ENCODE measurements around the gene SLC45A3. TPM values are rescaled to one million over a fixed set of nuclear protein-coding genes. Genes with fewer than 3 reads are reported as not detected.

SLC45A3 gene
- total and polyA plus RNA-seq, 2 of the 8 experiments (the other 6 are each of a cell fraction or from before 2014, with no cell fraction given), result 13.0 to 14.3 TPM

GRCh38 chr1:205714190-205714905, 34.0 kb upstream of the SLC45A3 start:
- DNase-seq (ENCODE audit: low read depth in 1 of 2, low spot score in 2 of 2), result no peak
- Histone ChIP-seq H4K8ac (ENCODE audit: extremely low read depth, insufficient read depth, low read length) (no peak overlapping the region), H3K36me3 (ENCODE audit: control insufficient read depth in 2 of 4, insufficient read depth in 4 of 4, low read length in 3 of 4) (peaks cover 9 to 43% (median 36%) of the 10 kb centered on the region in 4 experiments), H4K20me1 (replicated peaks in 1 of 2; ENCODE audit: control insufficient read depth in 1 of 2, insufficient read depth in 2 of 2, low read length in 2 of 2) (peaks cover 2 to 10% of the 10 kb centered on the region in 2 experiments), H3K23ac (ENCODE audit: insufficient read length) (no peak overlapping the region), H3K18ac (ENCODE audit: extremely low read depth, low read length) (no peak overlapping the region), H3K79me1 (ENCODE audit: low read depth, low read length) (no peaks in the 10 kb centered on the region), H2AK5ac (ENCODE audit: low read depth, low read length) (no peak overlapping the region), H3K27me3 (replicated peaks in 1 of 4; ENCODE audit: control insufficient read depth in 3 of 4, extremely low read depth in 1 of 4, insufficient read depth in 3 of 4, low read length in 3 of 4) (no peaks in the 10 kb centered on the region), H3K14ac (ENCODE audit: insufficient read length) (no peak overlapping the region), H2BK12ac (ENCODE audit: low read depth, low read length) (no peak overlapping the region), H3K56ac (replicated peaks; ENCODE audit: insufficient read length, low read depth, low read length) (no peak overlapping the region), H3K23me2 (ENCODE audit: low read depth, low read length) (no peaks in the 10 kb centered on the region), H3K9ac (replicated peaks in 1 of 4; ENCODE audit: extremely low read depth in 1 of 4, low read depth in 3 of 4, low read length in 3 of 4) (no peak overlapping the region), H3K4ac (replicated peaks; ENCODE audit: insufficient read length, low read depth, low read length) (no peak overlapping the region), H3K9me3 (ENCODE audit: insufficient read depth in 2 of 2, low read depth in 1 of 2, low read length in 1 of 2) (no peaks in the 10 kb centered on the region), H4K5ac (ENCODE audit: insufficient read length, low read depth, low read length) (no peak overlapping the region), H2AFZ (ENCODE audit: low read length) (no peak overlapping the region), H3K4me1 (replicated peaks in 1 of 4; ENCODE audit: control insufficient read depth in 3 of 4, insufficient read depth in 4 of 4, low read length in 3 of 4) (peaks cover 0 to 3% (median 1%) of the 10 kb centered on the region in 4 experiments; a peak in 3 of 7 replicates), H2BK15ac (ENCODE audit: low read length) (no peak overlapping the region), H4K91ac (replicated peaks; ENCODE audit: insufficient read length, low read length) (no peak overlapping the region), H3K27ac (ENCODE audit: low read depth, low read length) (no peak overlapping the region), H2BK20ac (ENCODE audit: low read length) (no peak overlapping the region), H2BK120ac (replicated peaks; ENCODE audit: low read depth, low read length) (no peak overlapping the region), H3K4me2 (ENCODE audit: insufficient read depth in 1 of 2, low read depth in 2 of 2, low read length in 2 of 2) (no peak overlapping the region), H2BK5ac (ENCODE audit: low read depth, low read length) (no peak overlapping the region), H3K79me2 (ENCODE audit: control insufficient read depth in 1 of 2, insufficient read depth in 2 of 2, low read length in 2 of 2) (no peaks in the 10 kb centered on the region), H3K4me3 (ENCODE audit: extremely low read depth in 1 of 4, insufficient read depth in 2 of 4, low read depth in 3 of 4, low read length in 4 of 4) (no peak overlapping the region)
- TF ChIP-seq POLR2AphosphoS5 (IDR thresholded peaks at IDR 0.05; ENCODE audit: low read depth, low read length), result peak; percentile 62; the same call in 1 of the 2 replicates
- no peak for TF ChIP-seq RAD21 (IDR thresholded peaks at IDR 0.05 in 1 of 2, conservative IDR thresholded peaks at IDR 0.05 in 1 of 2; ENCODE audit: low read depth in 2 of 2, low read length in 2 of 2)
- WGBS, 2 experiments (ENCODE audit: extremely low coverage in 1 of 2, insufficient coverage in 1 of 2, insufficient read length in 1 of 2, insufficient replicate concordance in 2 of 2, low coverage in 1 of 2, low lambda C conversion rate in 2 of 2, missing lambda C conversion rate in 1 of 2), result 93% methylated on average over 5 of the region's 5 CpGs; no CpG with 5 or more reads in 1 of the 2 experiments
- FAIRE-seq, result no peak
- POLR2A ChIA-PET (ENCODE audit: partially characterized antibody), result interaction anchor here (0.6 to 17.3 kb wide), 11 partner anchors 10 to 123 kb away, joined by 3 to 241 read pairs (median 7); partner anchors contain the start of genes ELK4 and SLC45A3
- CTCF ChIA-PET (ENCODE audit: partially characterized antibody), result interaction anchor here (0.9 to 16.4 kb wide), 11 partner anchors 9 to 126 kb away, joined by 3 to 856 read pairs (median 10); partner anchors contain the start of gene SLC45A3

All from H1 (cell line).